ENCODE measurements around the gene TNRC6C.

Gene TNRC6C

GRCh38 chr17:78131172-78132083, 172.9 kb downstream of the TNRC6C start:
- TF ChIP-seq CTCF (IDR thresholded peaks at IDR 0.05; ENCODE audit: unreplicated experiment in 3 of 3): no peak
- H3K4me1 Mint-ChIP-seq: peaks cover 19% of the 10 kb centered on the region
- no peaks in the 10 kb centered on the region for H3K36me3 Mint-ChIP-seq (ENCODE audit: low read depth)
- no peak overlapping the region for H3K4me3 Mint-ChIP-seq
- no peak overlapping the region for H3K27ac Mint-ChIP-seq
- peaks cover 30% of the 10 kb centered on the region for H3K27me3 Mint-ChIP-seq (ENCODE audit: low read depth)
- no peaks in the 10 kb centered on the region for H3K9me3 Mint-ChIP-seq

GRCh38 chr17:78132084-78132676, 173.7 kb downstream of the TNRC6C start:
- Mint-ChIP-seq H3K9me3 (no peaks in the 10 kb centered on the region), H3K36me3 (ENCODE audit: low read depth) (no peaks in the 10 kb centered on the region), H3K4me1 (peaks cover 14% of the 10 kb centered on the region), H3K27me3 (ENCODE audit: low read depth) (peaks cover 30% of the 10 kb centered on the region), H3K27ac (no peak overlapping the region), H3K4me3 (peak overlapping the region in 2 of 3 experiments; percentile 16 to 59)
- TF ChIP-seq CTCF (IDR thresholded peaks at IDR 0.05; ENCODE audit: unreplicated experiment in 3 of 3): no peak

- Mint-ChIP-seq H3K4me3 (peak overlapping the region in 2 of 3 experiments; percentile 16 to 25), H3K9me3 (no peaks in the 10 kb centered on the region), H3K36me3 (ENCODE audit: low read depth) (no peaks in the 10 kb centered on the region), H3K27ac (no peak overlapping the region), H3K4me1 (peaks cover 12% of the 10 kb centered on the region), H3K27me3 (ENCODE audit: low read depth) (peaks cover 30% of the 10 kb centered on the region)
- no peak for TF ChIP-seq CTCF (IDR thresholded peaks at IDR 0.05; ENCODE audit: unreplicated experiment in 3 of 3)
These were observed 174.3 kb downstream of the TNRC6C start for GRCh38 chr17:78132767-78133178.

- H3K27me3 Mint-ChIP-seq (ENCODE audit: low read depth): peaks cover 30% of the 10 kb centered on the region
- no peak for TF ChIP-seq CTCF (IDR thresholded peaks at IDR 0.05; ENCODE audit: unreplicated experiment in 3 of 3)
- H3K27ac Mint-ChIP-seq: no peak overlapping the region
- no peaks in the 10 kb centered on the region for H3K36me3 Mint-ChIP-seq (ENCODE audit: low read depth)
- peaks cover 12% of the 10 kb centered on the region for H3K4me1 Mint-ChIP-seq
- no peak overlapping the region for H3K4me3 Mint-ChIP-seq
- no peaks in the 10 kb centered on the region for H3K9me3 Mint-ChIP-seq
These were observed 174.9 kb downstream of the TNRC6C start for GRCh38 chr17:78133179-78133951.

GRCh38 chr17:78133971-78134898, 175.7 kb downstream of the TNRC6C start:
- Mint-ChIP-seq H3K36me3 (ENCODE audit: low read depth) (no peaks in the 10 kb centered on the region), H3K27ac (peak overlapping the region in 1 of 3 experiments; percentile 11), H3K4me3 (no peak overlapping the region), H3K27me3 (ENCODE audit: low read depth) (peaks cover 30% of the 10 kb centered on the region), H3K9me3 (no peaks in the 10 kb centered on the region), H3K4me1 (peaks cover 5% of the 10 kb centered on the region)
- peak; percentile 16 to 32 (median 19) for TF ChIP-seq CTCF (IDR thresholded peaks at IDR 0.05; ENCODE audit: unreplicated experiment in 3 of 3)

All from nephron (organoid).